Activated naive CD8-positive, alpha-beta T cell treated with anti-CD3 and anti-CD28 coated beads, Interleukin-2, amount 50 U/mL, for 24 hours (primary cell): Measurements from ENCODE around the gene SLC38A2.
A peak's percentile ranks its signal among the peaks of the same experiment; 100 is the strongest.

Source experiments
- ATAC-seq: fragments of 150-1000 bp; cut with Tn5 transposase; one replicate; pipeline ENCODE4 v1.10.0; 2021
- DNase-seq: peaks from one replicate; pipeline ENCODE4 v3.0.0; 2021
- H3K27ac Mint-ChIP-seq: one replicate; pipeline ENCODE4 v1.8.0; 2021; ENCODE audit warnings: mild to moderate bottlenecking, mixed read lengths
- H3K27me3 Mint-ChIP-seq: one replicate; pipeline ENCODE4 v1.8.0; 2021; ENCODE audit warnings: mixed read lengths
- H3K36me3 Mint-ChIP-seq: one replicate; pipeline ENCODE4 v1.8.0; 2021; ENCODE audit warnings: low read depth, mixed read lengths
- H3K4me1 Mint-ChIP-seq: one replicate; pipeline ENCODE4 v1.8.0; 2021; ENCODE audit warnings: mixed read lengths
- H3K4me3 Mint-ChIP-seq: one replicate; pipeline ENCODE4 v1.8.0; 2021; ENCODE audit warnings: mild to moderate bottlenecking, moderate library complexity, mixed read lengths
- H3K9me3 Mint-ChIP-seq: one replicate; pipeline ENCODE4 v1.8.0; 2021; ENCODE audit warnings: mixed read lengths

SLC38A2 gene

GRCh38 chr12:46386360-46386867, 13.8 kb upstream of the SLC38A2 start:
- no peak for DNase-seq

GRCh38 chr12:46385438-46385837, 12.9 kb upstream of the SLC38A2 start:
- H3K4me1 Mint-ChIP-seq = peaks cover 67% of the 10 kb centered on the region
- H3K4me3 Mint-ChIP-seq = no peak overlapping the region
- H3K9me3 Mint-ChIP-seq = no peaks in the 10 kb centered on the region
- no peaks in the 10 kb centered on the region for H3K36me3 Mint-ChIP-seq
- no peaks in the 10 kb centered on the region for H3K27me3 Mint-ChIP-seq
- DNase-seq (no peak), ATAC-seq (no peak)
- no peak overlapping the region for H3K27ac Mint-ChIP-seq

More at GRCh38 chr12:46386360-46386867, 13.8 kb upstream of the SLC38A2 start:
- Mint-ChIP-seq H3K9me3 (no peaks in the 10 kb centered on the region), H3K36me3 (peaks cover 7% of the 10 kb centered on the region), H3K27ac (peak overlapping the region; percentile 47), H3K27me3 (no peaks in the 10 kb centered on the region), H3K4me3 (no peak overlapping the region), H3K4me1 (peaks cover 77% of the 10 kb centered on the region)
- no peak for ATAC-seq

GRCh38 chr12:46384451-46385309, 12.1 kb upstream of the SLC38A2 start:
- peaks cover 59% of the 10 kb centered on the region for H3K4me1 Mint-ChIP-seq
- no peaks in the 10 kb centered on the region for H3K27me3 Mint-ChIP-seq
- H3K9me3 Mint-ChIP-seq = no peaks in the 10 kb centered on the region
- no peaks in the 10 kb centered on the region for H3K36me3 Mint-ChIP-seq
- H3K4me3 Mint-ChIP-seq = peak overlapping the region; percentile 84
- peak overlapping the region; percentile 82 for H3K27ac Mint-ChIP-seq
- DNase-seq = no peak
- ATAC-seq = no peak

- peak overlapping the region; percentile 84 for H3K4me3 Mint-ChIP-seq
- H3K27me3 Mint-ChIP-seq = no peaks in the 10 kb centered on the region
- H3K9me3 Mint-ChIP-seq = no peaks in the 10 kb centered on the region
- H3K4me1 Mint-ChIP-seq = peaks cover 53% of the 10 kb centered on the region
- no peaks in the 10 kb centered on the region for H3K36me3 Mint-ChIP-seq
- ATAC-seq (peak; percentile 73), DNase-seq (peak; percentile 74)
- H3K27ac Mint-ChIP-seq = peak overlapping the region; percentile 82
These were observed 11.3 kb upstream of the SLC38A2 start for GRCh38 chr12:46383654-46384450.

GRCh38 chr12:46382964-46383653, 10.5 kb upstream of the SLC38A2 start:
- H3K4me3 Mint-ChIP-seq = peak overlapping the region; percentile 84
- peaks cover 52% of the 10 kb centered on the region for H3K4me1 Mint-ChIP-seq
- ATAC-seq (peak; percentile 72), DNase-seq (peak; percentile 94)
- no peaks in the 10 kb centered on the region for H3K9me3 Mint-ChIP-seq
- H3K27ac Mint-ChIP-seq = peak overlapping the region; percentile 95
- H3K36me3 Mint-ChIP-seq = no peaks in the 10 kb centered on the region
- no peaks in the 10 kb centered on the region for H3K27me3 Mint-ChIP-seq

GRCh38 chr12:46382408-46382963, 9.9 kb upstream of the SLC38A2 start:
- H3K36me3 Mint-ChIP-seq = no peaks in the 10 kb centered on the region
- peak overlapping the region; percentile 95 for H3K27ac Mint-ChIP-seq
- no peak for ATAC-seq
- DNase-seq = no peak
- no peaks in the 10 kb centered on the region for H3K9me3 Mint-ChIP-seq
- no peaks in the 10 kb centered on the region for H3K27me3 Mint-ChIP-seq
- peak overlapping the region; percentile 84 for H3K4me3 Mint-ChIP-seq
- peaks cover 51% of the 10 kb centered on the region for H3K4me1 Mint-ChIP-seq

GRCh38 chr12:46380881-46381280, 8.3 kb upstream of the SLC38A2 start:
- H3K36me3 Mint-ChIP-seq = no peaks in the 10 kb centered on the region
- DNase-seq = no peak
- H3K4me1 Mint-ChIP-seq = peaks cover 45% of the 10 kb centered on the region
- H3K9me3 Mint-ChIP-seq = no peaks in the 10 kb centered on the region
- no peaks in the 10 kb centered on the region for H3K27me3 Mint-ChIP-seq
- ATAC-seq = no peak
- H3K4me3 Mint-ChIP-seq = no peak overlapping the region
- peak overlapping the region; percentile 10 for H3K27ac Mint-ChIP-seq

- DNase-seq (no peak), ATAC-seq (no peak)
- no peak overlapping the region for H3K4me3 Mint-ChIP-seq
- H3K4me1 Mint-ChIP-seq = peaks cover 38% of the 10 kb centered on the region
- no peaks in the 10 kb centered on the region for H3K9me3 Mint-ChIP-seq
- no peak overlapping the region for H3K27ac Mint-ChIP-seq
- H3K27me3 Mint-ChIP-seq = no peaks in the 10 kb centered on the region
- H3K36me3 Mint-ChIP-seq = no peaks in the 10 kb centered on the region
These were observed 7.6 kb upstream of the SLC38A2 start for GRCh38 chr12:46380022-46380796.

- Mint-ChIP-seq H3K9me3 (no peaks in the 10 kb centered on the region), H3K4me1 (peaks cover 39% of the 10 kb centered on the region), H3K27ac (no peak overlapping the region), H3K27me3 (no peaks in the 10 kb centered on the region), H3K36me3 (no peaks in the 10 kb centered on the region), H3K4me3 (no peak overlapping the region)
- ATAC-seq (no peak), DNase-seq (no peak)
These were observed 6.8 kb upstream of the SLC38A2 start for GRCh38 chr12:46379352-46379751.

GRCh38 chr12:46378530-46378929, 6.0 kb upstream of the SLC38A2 start:
- H3K9me3 Mint-ChIP-seq = no peaks in the 10 kb centered on the region
- peak overlapping the region; percentile 44 for H3K27ac Mint-ChIP-seq
- no peak overlapping the region for H3K4me3 Mint-ChIP-seq
- peaks cover 42% of the 10 kb centered on the region for H3K4me1 Mint-ChIP-seq
- no peaks in the 10 kb centered on the region for H3K27me3 Mint-ChIP-seq
- no peaks in the 10 kb centered on the region for H3K36me3 Mint-ChIP-seq
- DNase-seq (no peak), ATAC-seq (no peak)

GRCh38 chr12:46377678-46378077, 5.1 kb upstream of the SLC38A2 start:
- H3K4me1 Mint-ChIP-seq = peaks cover 44% of the 10 kb centered on the region
- no peaks in the 10 kb centered on the region for H3K9me3 Mint-ChIP-seq
- DNase-seq (no peak), ATAC-seq (peak; percentile 81)
- H3K27ac Mint-ChIP-seq = peak overlapping the region; percentile 3
- H3K4me3 Mint-ChIP-seq = no peak overlapping the region
- H3K36me3 Mint-ChIP-seq = no peaks in the 10 kb centered on the region
- H3K27me3 Mint-ChIP-seq = no peaks in the 10 kb centered on the region

GRCh38 chr12:46376579-46376978, 4.0 kb upstream of the SLC38A2 start:
- Mint-ChIP-seq H3K27ac (no peak overlapping the region), H3K9me3 (no peaks in the 10 kb centered on the region), H3K4me3 (no peak overlapping the region), H3K27me3 (peaks cover 1% of the 10 kb centered on the region), H3K4me1 (peaks cover 39% of the 10 kb centered on the region), H3K36me3 (peaks cover 4% of the 10 kb centered on the region)
- no peak for DNase-seq
- ATAC-seq = no peak

- H3K27me3 Mint-ChIP-seq = peaks cover 7% of the 10 kb centered on the region
- no peak overlapping the region for H3K4me3 Mint-ChIP-seq
- peaks cover 57% of the 10 kb centered on the region for H3K4me1 Mint-ChIP-seq
- DNase-seq (no peak), ATAC-seq (no peak)
- no peak overlapping the region for H3K27ac Mint-ChIP-seq
- no peaks in the 10 kb centered on the region for H3K9me3 Mint-ChIP-seq
- peaks cover 23% of the 10 kb centered on the region for H3K36me3 Mint-ChIP-seq
These were observed 2.1 kb upstream of the SLC38A2 start for GRCh38 chr12:46374711-46375110.
